Suprapubic skin (tissue), 4 donors: ENCODE data around the gene NPIPB6. TPM values are rescaled to one million over a fixed set of nuclear protein-coding genes. Genes with fewer than 3 reads are reported as not detected.

Source experiments
- DNase-seq, 2 donors: peaks; one replicate each; pipeline ENCODE4 v3.0.0-alpha.2; 2019; ENCODE audit warnings: low spot score in 2 of 2
- H3K27ac ChIP-seq: fragments of 200-600 bp; sonication (generic); one replicate; pipeline ENCODE4 v1.5.1; 2019
- H3K27me3 ChIP-seq: fragments of 200-600 bp; sonication (generic); one replicate; pipeline ENCODE4 v1.5.1; 2019
- H3K36me3 ChIP-seq: fragments of 200-600 bp; sonication (generic); one replicate; pipeline ENCODE4 v1.5.1; 2019
- H3K4me1 ChIP-seq: fragments of 200-600 bp; sonication (generic); one replicate; pipeline ENCODE4 v1.5.1; 2019
- H3K4me3 ChIP-seq: fragments of 200-600 bp; sonication (generic); one replicate; pipeline ENCODE4 v1.5.1; 2019; ENCODE audit warnings: mild to moderate bottlenecking
- H3K9me3 ChIP-seq: fragments of 200-600 bp; sonication (generic); one replicate; pipeline ENCODE4 v1.5.1; 2019
- CTCF ChIP-seq, 2 donors: fragments of 200-600 bp in 1 of 2; fragments of 450-650 bp in 1 of 2; sonication (generic) in 1 of 2; IDR thresholded peaks; one replicate each; pipeline ENCODE4 v1.5.1; 2016 to 2019; ENCODE audit warnings: antibody characterized with exemption in 2 of 2, mild to moderate bottlenecking in 1 of 2, moderate library complexity in 1 of 2
- EP300 ChIP-seq: sonication (generic); formaldehyde crosslinking; IDR thresholded peaks from one replicate; pipeline ENCODE4 v1.6.1; 2017; ENCODE audit warnings: antibody characterized with exemption
- POLR2A ChIP-seq, 2 donors: fragments of 450-650 bp; IDR thresholded peaks; one replicate each; pipeline ENCODE4 v1.6.1; 2017; ENCODE audit warnings: antibody characterized with exemption in 2 of 2, mild to moderate bottlenecking in 2 of 2, moderate library complexity in 2 of 2
- POLR2AphosphoS5 ChIP-seq, 3 donors: sonication (generic); formaldehyde crosslinking; IDR thresholded peaks; one replicate each; pipeline ENCODE4 v1.6.1; 2017; ENCODE audit warnings: antibody characterized with exemption in 3 of 3
- WGBS: methylation state at CpG from one replicate; pipeline ENCODE4 v1.1.5; 2018; 5-methylcytosine and 5-hydroxymethylcytosine counted together
- total RNA-seq, 4 donors: library from RNA; depleted of rRNA; stranded (reverse); fragments of >200 nt; gene quantifications; one replicate each; pipeline ENCODE4 v1.1.0, GENCODE V29; 2016

The NPIPB6 gene
- total RNA-seq, 4 donors from 2014 or later: 0.45 to 30.7 (median 1.5) TPM

GRCh38 chr16:28298511-28298878 lies 64.8 kb downstream of the NPIPB6 start:
- H3K4me1 ChIP-seq: peaks cover under 1% of the 10 kb centered on the region
- no peak overlapping the region for H3K27ac ChIP-seq
- no peak for DNase-seq
- H3K9me3 ChIP-seq: no peaks in the 10 kb centered on the region
- H3K27me3 ChIP-seq: peaks cover 5% of the 10 kb centered on the region
- no peak overlapping the region for H3K4me3 ChIP-seq
- 70% methylated on average over 4 of the region's 4 CpGs for WGBS
- no peaks in the 10 kb centered on the region for H3K36me3 ChIP-seq
- TF ChIP-seq CTCF (IDR thresholded peaks at IDR 0.05): no peak
- TF ChIP-seq POLR2A (IDR thresholded peaks at IDR 0.05): no peak
- no peak for TF ChIP-seq EP300
- TF ChIP-seq POLR2AphosphoS5 (IDR thresholded peaks at IDR 0.05): no peak

GRCh38 chr16:28297784-28298510 lies 65.4 kb downstream of the NPIPB6 start:
- Histone ChIP-seq H3K36me3 (no peaks in the 10 kb centered on the region), H3K27me3 (peaks cover 11% of the 10 kb centered on the region), H3K9me3 (no peaks in the 10 kb centered on the region), H3K4me3 (no peak overlapping the region), H3K27ac (no peak overlapping the region), H3K4me1 (peaks cover 6% of the 10 kb centered on the region)
- 48% methylated on average over 9 of the region's 11 CpGs for WGBS
- DNase-seq: no peak
- TF ChIP-seq CTCF (IDR thresholded peaks at IDR 0.05) (no peak), POLR2A (IDR thresholded peaks at IDR 0.05) (no peak), POLR2AphosphoS5 (IDR thresholded peaks at IDR 0.05) (no peak), EP300 (no peak)

GRCh38 chr16:28297308-28297707 lies 66.0 kb downstream of the NPIPB6 start:
- Histone ChIP-seq H3K9me3 (no peaks in the 10 kb centered on the region), H3K36me3 (no peaks in the 10 kb centered on the region), H3K27me3 (peaks cover 14% of the 10 kb centered on the region), H3K4me3 (no peak overlapping the region), H3K27ac (no peak overlapping the region), H3K4me1 (peaks cover 11% of the 10 kb centered on the region)
- WGBS: 50% methylated on average over 2 of the region's 2 CpGs
- no peak for DNase-seq
- no peak for TF ChIP-seq POLR2A (IDR thresholded peaks at IDR 0.05)
- no peak for TF ChIP-seq EP300
- no peak for TF ChIP-seq CTCF (IDR thresholded peaks at IDR 0.05)
- TF ChIP-seq POLR2AphosphoS5 (IDR thresholded peaks at IDR 0.05): no peak

- no peak overlapping the region for H3K27ac ChIP-seq
- H3K27me3 ChIP-seq: peaks cover 11% of the 10 kb centered on the region
- peaks cover 15% of the 10 kb centered on the region for H3K4me1 ChIP-seq
- 62% methylated on average over 11 of the region's 11 CpGs for WGBS
- DNase-seq: no peak
- H3K36me3 ChIP-seq: no peaks in the 10 kb centered on the region
- H3K4me3 ChIP-seq: no peak overlapping the region
- TF ChIP-seq EP300 (no peak), POLR2AphosphoS5 (IDR thresholded peaks at IDR 0.05) (no peak), POLR2A (IDR thresholded peaks at IDR 0.05) (no peak), CTCF (IDR thresholded peaks at IDR 0.05) (no peak)
- no peaks in the 10 kb centered on the region for H3K9me3 ChIP-seq
Observed at GRCh38 chr16:28295276-28295675, 68.0 kb downstream of the NPIPB6 start.

- Histone ChIP-seq H3K27ac (no peak overlapping the region), H3K9me3 (no peaks in the 10 kb centered on the region), H3K27me3 (peaks cover 17% of the 10 kb centered on the region), H3K4me3 (no peak overlapping the region), H3K36me3 (no peaks in the 10 kb centered on the region), H3K4me1 (peaks cover 15% of the 10 kb centered on the region)
- TF ChIP-seq EP300: no peak
- TF ChIP-seq POLR2AphosphoS5 (IDR thresholded peaks at IDR 0.05): no peak
- no peak for TF ChIP-seq CTCF (IDR thresholded peaks at IDR 0.05)
- 92% methylated on average over 4 of the region's 6 CpGs for WGBS
- DNase-seq: no peak
Observed at GRCh38 chr16:28294201-28294600, 69.1 kb downstream of the NPIPB6 start.
